GM12872 (cell line): Measurements from ENCODE around the gene CLDND1.

Experiments used
- TF ChIP-seq, protein P1 (sequence below): IDR thresholded peaks from 3 replicates; pipeline ENCODE4 v1.5.1; 2011; ENCODE audit warnings: low read depth, mild to moderate bottlenecking, low read length, moderate library complexity; ENCODE audit not compliant: insufficient read depth

Gene CLDND1

GRCh38 chr3:98548544-98548943 lies 25.8 kb upstream of the CLDND1 start:
- TF ChIP-seq, protein P1, sequence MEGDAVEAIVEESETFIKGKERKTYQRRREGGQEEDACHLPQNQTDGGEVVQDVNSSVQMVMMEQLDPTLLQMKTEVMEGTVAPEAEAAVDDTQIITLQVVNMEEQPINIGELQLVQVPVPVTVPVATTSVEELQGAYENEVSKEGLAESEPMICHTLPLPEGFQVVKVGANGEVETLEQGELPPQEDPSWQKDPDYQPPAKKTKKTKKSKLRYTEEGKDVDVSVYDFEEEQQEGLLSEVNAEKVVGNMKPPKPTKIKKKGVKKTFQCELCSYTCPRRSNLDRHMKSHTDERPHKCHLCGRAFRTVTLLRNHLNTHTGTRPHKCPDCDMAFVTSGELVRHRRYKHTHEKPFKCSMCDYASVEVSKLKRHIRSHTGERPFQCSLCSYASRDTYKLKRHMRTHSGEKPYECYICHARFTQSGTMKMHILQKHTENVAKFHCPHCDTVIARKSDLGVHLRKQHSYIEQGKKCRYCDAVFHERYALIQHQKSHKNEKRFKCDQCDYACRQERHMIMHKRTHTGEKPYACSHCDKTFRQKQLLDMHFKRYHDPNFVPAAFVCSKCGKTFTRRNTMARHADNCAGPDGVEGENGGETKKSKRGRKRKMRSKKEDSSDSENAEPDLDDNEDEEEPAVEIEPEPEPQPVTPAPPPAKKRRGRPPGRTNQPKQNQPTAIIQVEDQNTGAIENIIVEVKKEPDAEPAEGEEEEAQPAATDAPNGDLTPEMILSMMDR: no peak

- TF ChIP-seq, protein P1: no peak
Measured at GRCh38 chr3:98545940-98546339, 23.2 kb upstream of the CLDND1 start.

- TF ChIP-seq, protein P1: no peak
Measured at GRCh38 chr3:98542623-98543022, 19.9 kb upstream of the CLDND1 start.

- TF ChIP-seq, protein P1: no peak
Measured at GRCh38 chr3:98541695-98542094, 19.0 kb upstream of the CLDND1 start.

- TF ChIP-seq, protein P1: no peak
Measured at GRCh38 chr3:98540346-98540745, 17.6 kb upstream of the CLDND1 start.

DNA sequence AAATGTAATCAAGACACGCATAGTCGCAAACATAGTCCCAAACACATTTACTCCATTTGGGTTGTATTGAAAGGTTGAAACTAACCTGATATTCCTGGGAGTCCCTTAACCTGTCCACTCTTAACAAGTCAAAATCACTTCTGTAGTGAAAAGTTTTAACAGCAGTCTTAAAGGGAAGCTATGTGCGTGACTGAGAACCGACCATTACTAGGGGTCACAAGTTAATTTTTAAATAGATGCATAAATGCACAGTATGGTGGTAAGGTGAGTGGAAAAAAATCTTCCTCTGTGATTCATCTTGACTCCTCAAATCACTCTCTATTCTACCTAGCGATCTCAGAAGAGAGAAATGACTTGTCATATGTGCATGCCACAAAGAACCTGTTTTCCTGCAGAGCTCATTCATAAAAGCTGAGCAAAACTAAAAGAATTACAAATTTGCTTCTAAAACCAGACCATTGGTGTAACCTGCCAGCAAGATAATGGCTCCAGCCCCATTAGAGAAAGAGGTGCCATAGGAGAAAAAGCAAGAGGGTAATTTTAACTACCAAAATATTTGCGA lies 13.8 kb upstream of the CLDND1 start:
- TF ChIP-seq, protein P1: no peak

- TF ChIP-seq, protein P1: no peak
Measured at GRCh38 chr3:98534734-98535133, 12.0 kb upstream of the CLDND1 start.

DNA sequence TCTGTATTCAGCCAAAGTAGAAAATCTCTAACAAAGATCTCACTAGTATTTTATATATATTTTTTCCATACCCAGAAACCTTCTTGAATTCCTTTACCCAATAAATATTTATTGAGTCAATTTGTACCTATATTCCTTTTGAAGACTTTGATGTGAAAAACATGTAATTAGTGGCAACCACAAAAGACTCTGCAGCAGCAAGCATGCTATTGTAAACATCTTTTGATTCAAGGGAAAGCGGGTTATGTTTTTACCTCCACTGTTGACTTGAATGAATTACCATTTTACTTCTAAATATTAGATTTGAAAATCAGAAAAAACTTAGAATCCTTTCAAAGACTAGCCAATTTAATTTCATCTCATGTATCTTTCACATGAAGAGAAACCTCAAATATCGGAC lies 11.5 kb upstream of the CLDND1 start:
- TF ChIP-seq, protein P1: no peak
